Activated CD8-positive, alpha-beta T cell treated with anti-CD3 and anti-CD28 coated beads for 36 hours (primary cell): Measurements from ENCODE around the gene LACRT. TPM values are rescaled to one million over a fixed set of nuclear protein-coding genes. Genes with fewer than 3 reads are reported as not detected.

Experiments
- ATAC-seq: fragments of 200-7000 bp; cut with Tn5 transposase; one replicate; pipeline ENCODE4 v1.10.0; 2021; ENCODE audit warnings: mild to moderate bottlenecking, moderate library complexity
- CTCF ChIA-PET: fragments of 350-600 bp; sonication (Branson Sonifier 250); formaldehyde crosslinking; loops from one replicate; lab custom pipeline; 2021; ENCODE audit warnings: antibody characterized with exemption; lab: Charles Lee
- POLR2A ChIA-PET: fragments of 350-600 bp; sonication (Branson Sonifier 250); formaldehyde crosslinking; loops from one replicate; lab custom pipeline; 2021; ENCODE audit warnings: antibody characterized with exemption; lab: Charles Lee
- DNase-seq: peaks from one replicate; pipeline ENCODE4 v3.0.0-alpha.2; 2020
- H3K27ac Mint-ChIP-seq: one replicate; pipeline ENCODE4 v1.8.0; 2021; ENCODE audit warnings: mild to moderate bottlenecking, mixed read lengths
- H3K27me3 Mint-ChIP-seq: one replicate; pipeline ENCODE4 v1.8.0; 2021; ENCODE audit warnings: mixed read lengths
- H3K36me3 Mint-ChIP-seq: one replicate; pipeline ENCODE4 v1.8.0; 2021; ENCODE audit warnings: low read depth, mixed read lengths
- H3K4me1 Mint-ChIP-seq: one replicate; pipeline ENCODE4 v1.8.0; 2021; ENCODE audit warnings: low read depth, mixed read lengths
- H3K4me3 Mint-ChIP-seq: one replicate; pipeline ENCODE4 v1.8.0; 2021; ENCODE audit warnings: mild to moderate bottlenecking, moderate library complexity, mixed read lengths
- H3K9me3 Mint-ChIP-seq: one replicate; pipeline ENCODE4 v1.8.0; 2021; ENCODE audit warnings: mixed read lengths
- intact Hi-C: fragments of 100-400 bp; cut with micrococcal nuclease; formaldehyde crosslinking; loops from one replicate; pipeline ENCODE4 v1.10.0; 2022
- total RNA-seq, 2 experiments: library from RNA; stranded (reverse); gene quantifications; one replicate each; pipeline ENCODE4 v1.2.3, GENCODE V29; 2021
- TF ChIP-seq, protein P1 (sequence below): fragments of 200-600 bp; IDR thresholded peaks from one replicate; pipeline ENCODE4 v1.8.0; 2022; ENCODE audit warnings: antibody characterized with exemption, mild to moderate bottlenecking

LACRT gene
- total RNA-seq, 2 experiments from 2014 or later, result not detected

DNA sequence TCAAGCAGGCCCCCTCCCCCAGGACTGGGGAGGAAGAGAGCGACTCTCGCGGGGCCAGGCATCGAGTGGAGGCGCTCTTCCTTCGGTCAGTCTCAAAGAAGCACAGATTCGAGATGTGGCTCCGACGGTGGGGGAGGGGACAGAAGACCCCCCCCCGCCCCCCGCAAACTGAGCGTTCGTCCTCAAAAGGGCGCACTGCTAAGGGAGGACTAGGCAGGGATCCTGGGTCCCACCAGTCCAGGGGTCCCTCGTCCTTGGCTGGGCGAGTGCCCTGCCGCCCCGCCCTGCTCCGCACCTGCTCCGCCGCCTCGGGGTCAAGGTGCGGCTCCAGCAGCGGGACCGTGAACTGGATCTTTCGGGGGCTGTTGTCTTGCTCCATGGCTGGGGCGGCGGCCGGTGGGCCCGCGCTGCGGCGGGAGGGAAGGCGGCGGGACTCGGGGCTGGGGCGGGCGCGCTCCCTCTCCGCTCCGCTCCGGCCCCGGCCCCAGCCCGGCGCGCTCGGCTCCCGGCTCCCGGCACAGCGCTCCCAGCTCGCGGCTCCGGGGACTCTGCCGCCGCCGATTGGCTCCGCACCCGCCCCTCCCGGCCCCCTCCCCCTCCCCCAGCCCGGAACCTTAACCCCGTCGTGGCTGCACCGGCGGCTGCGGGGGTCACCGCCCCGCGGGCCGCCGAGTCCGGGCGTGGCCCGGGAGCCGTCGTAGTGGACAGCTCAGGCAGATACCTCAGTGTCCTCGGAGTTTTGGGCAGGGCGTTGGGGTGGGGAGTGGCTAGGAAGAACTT is 46.4 kb downstream of the LACRT start, which contains the start of gene PPP1R1A:
TSS of gene PPP1R1A (minus strand) at position 550 of the 780 bp plus-strand sequence. CDS start at position 379, 171 bp downstream.
- Mint-ChIP-seq H3K27ac (no peak within 1 kb of the TSS), H3K4me1 (peaks cover 5% of the 10 kb centered on the region), H3K4me3 (peak within 1 kb of the TSS; percentile 13), H3K9me3 (no peaks in the 10 kb centered on the region), H3K27me3 (peaks cover 56% of the 10 kb centered on the region), H3K36me3 (no peaks in the 10 kb centered on the region)
- TF ChIP-seq, protein P1, sequence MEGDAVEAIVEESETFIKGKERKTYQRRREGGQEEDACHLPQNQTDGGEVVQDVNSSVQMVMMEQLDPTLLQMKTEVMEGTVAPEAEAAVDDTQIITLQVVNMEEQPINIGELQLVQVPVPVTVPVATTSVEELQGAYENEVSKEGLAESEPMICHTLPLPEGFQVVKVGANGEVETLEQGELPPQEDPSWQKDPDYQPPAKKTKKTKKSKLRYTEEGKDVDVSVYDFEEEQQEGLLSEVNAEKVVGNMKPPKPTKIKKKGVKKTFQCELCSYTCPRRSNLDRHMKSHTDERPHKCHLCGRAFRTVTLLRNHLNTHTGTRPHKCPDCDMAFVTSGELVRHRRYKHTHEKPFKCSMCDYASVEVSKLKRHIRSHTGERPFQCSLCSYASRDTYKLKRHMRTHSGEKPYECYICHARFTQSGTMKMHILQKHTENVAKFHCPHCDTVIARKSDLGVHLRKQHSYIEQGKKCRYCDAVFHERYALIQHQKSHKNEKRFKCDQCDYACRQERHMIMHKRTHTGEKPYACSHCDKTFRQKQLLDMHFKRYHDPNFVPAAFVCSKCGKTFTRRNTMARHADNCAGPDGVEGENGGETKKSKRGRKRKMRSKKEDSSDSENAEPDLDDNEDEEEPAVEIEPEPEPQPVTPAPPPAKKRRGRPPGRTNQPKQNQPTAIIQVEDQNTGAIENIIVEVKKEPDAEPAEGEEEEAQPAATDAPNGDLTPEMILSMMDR, result no peak
- peak; percentile 13 for ATAC-seq
- CTCF ChIA-PET, result interaction anchor here (1.7 to 2.5 kb wide), 3 partner anchors 8 to 91 kb away, joined by 4 to 13 read pairs (median 10); no protein-coding TSS in a partner anchor
- no peak for DNase-seq
- intact Hi-C loops, result no loop called here
- POLR2A ChIA-PET, result interaction anchor here (0.9 kb wide), 1 partner anchor 21 kb away, joined by 4 read pairs; no protein-coding TSS in a partner anchor

DNA sequence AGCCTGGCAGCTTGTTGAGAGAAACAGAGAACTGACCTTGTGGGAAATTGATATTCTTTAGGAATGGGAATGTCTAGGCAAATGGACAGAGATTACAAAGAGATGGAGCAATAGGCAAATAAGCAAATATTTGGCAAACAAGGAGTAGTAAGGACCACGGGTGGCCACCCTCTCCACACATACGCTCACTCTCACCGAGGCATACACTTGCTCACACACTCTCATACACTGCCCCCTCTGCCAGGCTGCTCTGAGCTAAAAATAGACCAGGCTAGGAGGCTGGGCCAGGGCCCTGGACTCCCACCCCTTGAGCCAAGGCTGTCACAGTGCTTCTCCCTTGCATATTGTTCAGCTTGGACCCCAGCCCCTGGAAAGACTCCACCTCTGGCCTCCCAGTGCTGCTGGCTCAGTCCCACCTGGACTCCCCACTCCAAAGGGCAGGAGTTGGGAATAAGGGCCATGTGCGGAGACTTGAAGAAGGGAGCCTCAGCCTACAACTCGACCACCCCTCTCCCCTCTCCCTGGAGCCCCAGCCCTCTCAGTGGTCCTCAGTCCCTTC is 47.3 kb downstream of the LACRT start:
- Mint-ChIP-seq H3K27me3 (peaks cover 56% of the 10 kb centered on the region), H3K36me3 (no peaks in the 10 kb centered on the region), H3K4me3 (no peak overlapping the region), H3K9me3 (no peaks in the 10 kb centered on the region), H3K4me1 (peaks cover 5% of the 10 kb centered on the region), H3K27ac (no peak overlapping the region)
- no peak for ATAC-seq
- ChIA-PET CTCF (interaction anchor here (1.7 to 2.5 kb wide), 2 partner anchors 9 to 92 kb away, joined by 4 to 13 read pairs; no protein-coding TSS in a partner anchor), POLR2A (interaction anchor here (0.8 to 0.9 kb wide), 2 partner anchors 15 to 20 kb away, joined by 3 to 4 read pairs; no protein-coding TSS in a partner anchor)
- DNase-seq, result no peak
- intact Hi-C loops, result no loop called here
- TF ChIP-seq, protein P1, result no peak

DNA sequence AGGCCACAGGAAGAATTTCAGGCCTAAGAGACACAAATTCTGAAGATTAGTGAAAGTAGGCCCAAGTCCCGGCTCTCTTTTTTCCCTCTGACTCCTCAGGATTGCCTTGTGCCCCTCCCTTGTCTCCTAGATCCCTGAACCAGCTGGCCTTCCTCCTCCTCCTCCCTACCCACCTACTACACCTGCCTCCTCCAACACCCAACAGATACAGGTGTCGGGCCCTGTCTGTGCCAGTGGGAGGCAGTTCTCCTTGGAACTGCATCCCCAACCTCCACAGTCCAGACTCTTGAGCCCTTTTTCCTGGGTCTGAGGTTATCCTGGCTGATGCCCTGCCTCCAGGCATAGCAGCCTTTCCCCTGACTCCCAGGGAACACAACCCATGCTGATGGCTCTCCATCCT is 48.1 kb downstream of the LACRT start:
- DNase-seq (no peak), ATAC-seq (no peak)
- intact Hi-C loops, result no loop called here
- ChIA-PET CTCF (interaction anchor here (1.7 to 2.5 kb wide), 2 partner anchors 10 to 93 kb away, joined by 4 to 13 read pairs; no protein-coding TSS in a partner anchor), POLR2A (interaction anchor here (0.8 to 1.0 kb wide), 2 partner anchors 9 to 16 kb away, joined by 3 to 4 read pairs; no protein-coding TSS in a partner anchor)
- H3K4me3 Mint-ChIP-seq, result no peak overlapping the region
- peaks cover 56% of the 10 kb centered on the region for H3K27me3 Mint-ChIP-seq
- no peaks in the 10 kb centered on the region for H3K9me3 Mint-ChIP-seq
- TF ChIP-seq, protein P1, result no peak
- peaks cover 5% of the 10 kb centered on the region for H3K4me1 Mint-ChIP-seq
- no peak overlapping the region for H3K27ac Mint-ChIP-seq
- no peaks in the 10 kb centered on the region for H3K36me3 Mint-ChIP-seq

DNA sequence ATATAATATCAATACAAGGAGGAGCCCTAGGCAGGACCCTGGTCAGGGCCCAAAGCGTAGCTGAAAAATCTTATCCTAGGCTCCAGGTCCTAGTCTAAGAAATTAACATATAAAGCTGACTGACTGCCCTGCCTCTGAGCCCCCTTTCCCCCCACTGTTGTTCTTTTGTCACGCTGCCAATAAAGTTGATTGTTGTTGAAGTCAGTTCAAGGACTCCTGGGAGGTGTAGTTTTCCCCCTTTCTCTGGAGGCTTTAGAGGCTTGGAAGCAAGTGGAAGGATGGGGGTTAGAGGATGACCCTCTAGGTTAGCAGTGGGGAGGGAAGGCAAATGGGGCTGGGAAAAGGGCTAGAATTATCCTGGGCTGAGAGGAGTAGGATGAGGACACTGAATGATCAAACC is 49.5 kb downstream of the LACRT start:
- no peaks in the 10 kb centered on the region for H3K9me3 Mint-ChIP-seq
- CTCF ChIA-PET, result interaction anchor here (0.8 kb wide), 1 partner anchor 11 kb away, joined by 3 read pairs; no protein-coding TSS in a partner anchor
- H3K27me3 Mint-ChIP-seq, result peaks cover 44% of the 10 kb centered on the region

More for the DNA sequence above, 49.5 kb downstream of the LACRT start:
- intact Hi-C loops, result no loop called here
- Mint-ChIP-seq H3K4me3 (no peak overlapping the region), H3K27ac (no peak overlapping the region), H3K36me3 (no peaks in the 10 kb centered on the region), H3K4me1 (peaks cover 5% of the 10 kb centered on the region)
- no peak for ATAC-seq
- TF ChIP-seq, protein P1, result no peak
- no peak for DNase-seq
- POLR2A ChIA-PET, result no interaction called here
